Measurements from ENCODE around the gene ARHGAP36. TPM values are rescaled to one million over a fixed set of nuclear protein-coding genes. Genes with fewer than 3 reads are reported as not detected.

Gene ARHGAP36
- polyA plus RNA-seq, 2 of the 4 experiments (the other 2 are of a cell fraction) = not detected

DNA sequence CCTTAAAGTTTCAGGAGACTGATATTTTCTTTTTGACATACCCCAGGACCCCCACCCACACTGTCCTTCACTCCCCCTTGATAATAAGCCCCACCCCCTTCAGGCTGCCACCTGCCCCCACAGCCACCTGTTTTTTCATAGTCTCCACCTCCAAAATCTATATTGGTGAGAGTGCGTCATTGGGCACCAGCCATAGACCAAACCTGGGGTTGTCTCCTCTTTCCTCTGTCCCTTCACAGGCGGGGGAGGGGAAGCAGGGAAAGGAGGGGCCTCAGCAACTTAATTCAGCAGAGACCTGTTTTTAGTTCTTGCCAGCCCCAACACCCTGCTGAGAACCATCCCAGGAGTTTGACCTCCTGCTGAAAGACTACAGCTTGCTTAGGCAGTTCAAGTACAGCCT is 1.1 kb downstream of the ARHGAP36 start:
- H3K4me3 ChIP-seq = no peak overlapping the region
- ChIA-PET CTCF (no interaction called here), POLR2A (no interaction called here)
- H3K27ac ChIP-seq = no peak overlapping the region
- DNase-seq (ENCODE audit: low read depth in 1 of 2, low spot score in 1 of 2) = no peak
- no peak for ATAC-seq
- 57% methylated on average over 2 of the region's 2 CpGs for WGBS (ENCODE audit: missing lambda C conversion rate)
- FAIRE-seq = no peak
- TF ChIP-seq, protein P1, sequence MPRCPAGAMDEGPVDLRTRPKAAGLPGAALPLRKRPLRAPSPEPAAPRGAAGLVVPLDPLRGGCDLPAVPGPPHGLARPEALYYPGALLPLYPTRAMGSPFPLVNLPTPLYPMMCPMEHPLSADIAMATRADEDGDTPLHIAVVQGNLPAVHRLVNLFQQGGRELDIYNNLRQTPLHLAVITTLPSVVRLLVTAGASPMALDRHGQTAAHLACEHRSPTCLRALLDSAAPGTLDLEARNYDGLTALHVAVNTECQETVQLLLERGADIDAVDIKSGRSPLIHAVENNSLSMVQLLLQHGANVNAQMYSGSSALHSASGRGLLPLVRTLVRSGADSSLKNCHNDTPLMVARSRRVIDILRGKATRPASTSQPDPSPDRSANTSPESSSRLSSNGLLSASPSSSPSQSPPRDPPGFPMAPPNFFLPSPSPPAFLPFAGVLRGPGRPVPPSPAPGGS (IDR thresholded peaks at IDR 0.05) = no peak
- TF ChIP-seq EHF (CRISPR knock-in tag; IDR thresholded peaks at IDR 0.05) (no peak), NFE2L2 (conservative IDR thresholded peaks at IDR 0.05; ENCODE audit: low read length) (no peak), FOXS1 (CRISPR knock-in tag; IDR thresholded peaks at IDR 0.05) (no peak), JUN (IDR thresholded peaks at IDR 0.05) (no peak), FOSL2 (IDR thresholded peaks at IDR 0.05) (no peak), FOSL2 (CRISPR knock-in tag; IDR thresholded peaks at IDR 0.05) (no peak), KDM5A (IDR thresholded peaks at IDR 0.05) (no peak), ZNF302 (CRISPR knock-in tag; IDR thresholded peaks at IDR 0.05) (no peak), ZSCAN20 (CRISPR knock-in tag; IDR thresholded peaks at IDR 0.05) (no peak)
- TF ChIP-seq, protein P2, sequence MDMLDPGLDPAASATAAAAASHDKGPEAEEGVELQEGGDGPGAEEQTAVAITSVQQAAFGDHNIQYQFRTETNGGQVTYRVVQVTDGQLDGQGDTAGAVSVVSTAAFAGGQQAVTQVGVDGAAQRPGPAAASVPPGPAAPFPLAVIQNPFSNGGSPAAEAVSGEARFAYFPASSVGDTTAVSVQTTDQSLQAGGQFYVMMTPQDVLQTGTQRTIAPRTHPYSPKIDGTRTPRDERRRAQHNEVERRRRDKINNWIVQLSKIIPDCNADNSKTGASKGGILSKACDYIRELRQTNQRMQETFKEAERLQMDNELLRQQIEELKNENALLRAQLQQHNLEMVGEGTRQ (IDR thresholded peaks at IDR 0.05) = no peak
- H3K9me3 ChIP-seq = no peaks in the 10 kb centered on the region
- no peak overlapping the region for H3K4me2 ChIP-seq
- no peaks in the 10 kb centered on the region for H3K4me1 ChIP-seq

DNA sequence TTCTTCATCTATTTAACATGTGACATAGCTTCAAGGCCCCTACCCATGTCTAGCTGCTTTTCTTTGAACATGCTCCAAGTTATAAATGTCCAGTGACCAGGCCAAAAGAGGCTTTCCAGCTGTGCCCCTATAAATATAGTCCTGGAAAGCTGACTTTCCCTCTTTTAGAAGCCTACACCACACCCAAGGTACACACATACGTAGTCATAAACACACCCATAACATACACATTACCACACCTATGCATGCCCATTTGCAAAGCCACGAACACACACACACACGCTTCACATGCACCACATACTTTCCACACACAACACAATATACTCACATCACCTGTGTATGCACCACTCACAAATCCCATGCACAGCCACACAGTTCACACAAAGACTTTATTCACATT is 2.0 kb downstream of the ARHGAP36 start:
- H3K4me2 ChIP-seq = no peak overlapping the region
- no peaks in the 10 kb centered on the region for H3K4me1 ChIP-seq
- H3K9me3 ChIP-seq = no peaks in the 10 kb centered on the region
- 43% methylated on average over 3 of the region's 3 CpGs for WGBS (ENCODE audit: missing lambda C conversion rate)
- FAIRE-seq (no peak), ATAC-seq (no peak), DNase-seq (ENCODE audit: low read depth in 1 of 2, low spot score in 1 of 2) (no peak)
- ChIA-PET CTCF (interaction anchor here (1.9 kb wide), 1 partner anchor 9 kb away, joined by 12 read pairs; no protein-coding TSS in a partner anchor), POLR2A (no interaction called here)
- TF ChIP-seq NFE2L2 (conservative IDR thresholded peaks at IDR 0.05; ENCODE audit: low read length) (no peak), EP300 (IDR thresholded peaks at IDR 0.05) (no peak), ZFP36 (IDR thresholded peaks at IDR 0.05; ENCODE audit: borderline replicate concordance, partially characterized antibody) (no peak), MAZ (IDR thresholded peaks at IDR 0.05; ENCODE audit: borderline replicate concordance, low read depth, low read length) (no peak), HEYL (CRISPR knock-in tag; IDR thresholded peaks at IDR 0.05) (no peak), HOXB13 (CRISPR knock-in tag; IDR thresholded peaks at IDR 0.05; ENCODE audit: low read depth) (no peak)
- TF ChIP-seq, protein P3, sequence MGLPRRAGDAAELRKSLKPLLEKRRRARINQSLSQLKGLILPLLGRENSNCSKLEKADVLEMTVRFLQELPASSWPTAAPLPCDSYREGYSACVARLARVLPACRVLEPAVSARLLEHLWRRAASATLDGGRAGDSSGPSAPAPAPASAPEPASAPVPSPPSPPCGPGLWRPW (IDR thresholded peaks at IDR 0.05) = no peak
- H3K4me3 ChIP-seq = no peak overlapping the region
- no peak overlapping the region for H3K27ac ChIP-seq

DNA sequence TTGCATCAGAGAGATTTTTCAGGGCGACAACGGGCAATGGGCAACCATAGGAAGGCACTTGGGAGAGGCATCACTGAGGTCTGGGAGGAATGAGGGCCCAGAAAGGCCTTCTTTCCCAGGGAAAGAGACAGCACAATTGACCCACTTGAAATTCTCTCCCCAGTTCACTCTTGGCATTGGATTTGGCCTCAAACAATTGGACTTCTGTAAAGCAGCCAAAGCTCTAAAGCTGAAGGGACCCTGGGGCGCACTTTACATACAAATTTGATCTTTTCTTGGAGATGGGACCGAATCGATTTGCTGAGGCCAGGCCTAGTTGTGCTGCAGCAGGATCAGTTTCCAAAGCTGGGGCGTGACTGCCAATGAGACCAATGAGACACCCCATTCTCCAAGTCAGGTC is 3.2 kb downstream of the ARHGAP36 start:
- POLR2A ChIA-PET = no interaction called here
- CTCF ChIA-PET = interaction anchor here (1.9 kb wide), 1 partner anchor 8 kb away, joined by 12 read pairs; no protein-coding TSS in a partner anchor
- H3K4me3 ChIP-seq = no peak overlapping the region
- H3K4me2 ChIP-seq = no peak overlapping the region
- DNase-seq (ENCODE audit: low read depth in 1 of 2, low spot score in 1 of 2) = no peak
- no peak overlapping the region for H3K27ac ChIP-seq
- TF ChIP-seq CHD4 (IDR thresholded peaks at IDR 0.05; ENCODE audit: borderline replicate concordance) (no peak), ESRRA (IDR thresholded peaks at IDR 0.05; ENCODE audit: borderline replicate concordance, low read length) (no peak), FOSL2 (IDR thresholded peaks at IDR 0.05) (no peak), FOSL2 (CRISPR knock-in tag; IDR thresholded peaks at IDR 0.05) (no peak), POLR2A (IDR thresholded peaks at IDR 0.05; ENCODE audit: low read length) (no peak)
- H3K9me3 ChIP-seq = no peaks in the 10 kb centered on the region
- no peaks in the 10 kb centered on the region for H3K4me1 ChIP-seq
- WGBS (ENCODE audit: missing lambda C conversion rate) = 34% methylated on average over 4 of the region's 6 CpGs
- ATAC-seq = no peak
- no peak for FAIRE-seq

DNA sequence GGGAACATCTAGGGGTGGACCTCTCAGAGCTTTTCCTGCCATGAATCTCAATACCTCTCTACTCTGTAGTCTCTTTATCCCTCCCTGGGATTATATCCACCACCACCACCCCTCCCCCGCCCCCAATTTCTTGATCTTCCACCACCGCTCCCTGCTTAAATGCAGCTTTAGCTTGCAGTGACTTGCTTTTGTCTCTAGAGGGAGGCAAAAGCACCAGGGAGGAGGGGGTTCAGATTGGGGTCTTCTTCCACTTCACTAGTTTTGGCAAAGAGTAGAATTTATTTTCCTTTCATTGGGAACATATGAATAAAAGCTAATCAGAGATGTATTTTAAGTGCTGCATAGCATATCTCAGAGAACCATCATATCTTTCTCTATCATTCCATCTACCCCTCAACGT is 5.5 kb downstream of the ARHGAP36 start:
- no peaks in the 10 kb centered on the region for H3K9me3 ChIP-seq
- POLR2A ChIA-PET = no interaction called here
- H3K4me3 ChIP-seq = no peak overlapping the region
- no peak overlapping the region for H3K4me2 ChIP-seq
- no peak for TF ChIP-seq SMC3 (IDR thresholded peaks at IDR 0.05)
- TF ChIP-seq, protein P4, sequence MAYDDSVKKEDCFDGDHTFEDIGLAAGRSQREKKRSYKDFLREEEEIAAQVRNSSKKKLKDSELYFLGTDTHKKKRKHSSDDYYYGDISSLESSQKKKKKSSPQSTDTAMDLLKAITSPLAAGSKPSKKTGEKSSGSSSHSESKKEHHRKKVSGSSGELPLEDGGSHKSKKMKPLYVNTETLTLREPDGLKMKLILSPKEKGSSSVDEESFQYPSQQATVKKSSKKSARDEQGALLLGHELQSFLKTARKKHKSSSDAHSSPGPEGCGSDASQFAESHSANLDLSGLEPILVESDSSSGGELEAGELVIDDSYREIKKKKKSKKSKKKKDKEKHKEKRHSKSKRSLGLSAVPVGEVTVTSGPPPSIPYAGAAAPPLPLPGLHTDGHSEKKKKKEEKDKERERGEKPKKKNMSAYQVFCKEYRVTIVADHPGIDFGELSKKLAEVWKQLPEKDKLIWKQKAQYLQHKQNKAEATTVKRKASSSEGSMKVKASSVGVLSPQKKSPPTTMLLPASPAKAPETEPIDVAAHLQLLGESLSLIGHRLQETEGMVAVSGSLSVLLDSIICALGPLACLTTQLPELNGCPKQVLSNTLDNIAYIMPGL (CRISPR knock-in tag; IDR thresholded peaks at IDR 0.05; ENCODE audit: borderline replicate concordance) = no peak
- TF ChIP-seq NFE2L2 (conservative IDR thresholded peaks at IDR 0.05; ENCODE audit: low read length) = no peak
- TF ChIP-seq, protein P5, sequence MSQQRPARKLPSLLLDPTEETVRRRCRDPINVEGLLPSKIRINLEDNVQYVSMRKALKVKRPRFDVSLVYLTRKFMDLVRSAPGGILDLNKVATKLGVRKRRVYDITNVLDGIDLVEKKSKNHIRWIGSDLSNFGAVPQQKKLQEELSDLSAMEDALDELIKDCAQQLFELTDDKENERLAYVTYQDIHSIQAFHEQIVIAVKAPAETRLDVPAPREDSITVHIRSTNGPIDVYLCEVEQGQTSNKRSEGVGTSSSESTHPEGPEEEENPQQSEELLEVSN (IDR thresholded peaks at IDR 0.05; ENCODE audit: borderline replicate concordance, low read depth) = no peak
- TF ChIP-seq, protein P6, sequence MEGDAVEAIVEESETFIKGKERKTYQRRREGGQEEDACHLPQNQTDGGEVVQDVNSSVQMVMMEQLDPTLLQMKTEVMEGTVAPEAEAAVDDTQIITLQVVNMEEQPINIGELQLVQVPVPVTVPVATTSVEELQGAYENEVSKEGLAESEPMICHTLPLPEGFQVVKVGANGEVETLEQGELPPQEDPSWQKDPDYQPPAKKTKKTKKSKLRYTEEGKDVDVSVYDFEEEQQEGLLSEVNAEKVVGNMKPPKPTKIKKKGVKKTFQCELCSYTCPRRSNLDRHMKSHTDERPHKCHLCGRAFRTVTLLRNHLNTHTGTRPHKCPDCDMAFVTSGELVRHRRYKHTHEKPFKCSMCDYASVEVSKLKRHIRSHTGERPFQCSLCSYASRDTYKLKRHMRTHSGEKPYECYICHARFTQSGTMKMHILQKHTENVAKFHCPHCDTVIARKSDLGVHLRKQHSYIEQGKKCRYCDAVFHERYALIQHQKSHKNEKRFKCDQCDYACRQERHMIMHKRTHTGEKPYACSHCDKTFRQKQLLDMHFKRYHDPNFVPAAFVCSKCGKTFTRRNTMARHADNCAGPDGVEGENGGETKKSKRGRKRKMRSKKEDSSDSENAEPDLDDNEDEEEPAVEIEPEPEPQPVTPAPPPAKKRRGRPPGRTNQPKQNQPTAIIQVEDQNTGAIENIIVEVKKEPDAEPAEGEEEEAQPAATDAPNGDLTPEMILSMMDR (IDR thresholded peaks at IDR 0.05) = no peak
- TF ChIP-seq NR3C1 (IDR thresholded peaks at IDR 0.05) = no peak
- ATAC-seq = no peak
- H3K27ac ChIP-seq = no peak overlapping the region
- no peak for FAIRE-seq
- WGBS (ENCODE audit: missing lambda C conversion rate) = 4% methylated on average over 2 of the region's 3 CpGs
- H3K4me1 ChIP-seq = no peaks in the 10 kb centered on the region
- CTCF ChIA-PET = interaction anchor here (0.7 to 1.5 kb wide), 3 partner anchors 11 to 613 kb away, joined by 3 read pairs; no protein-coding TSS in a partner anchor
- DNase-seq (ENCODE audit: low read depth in 1 of 2, low spot score in 1 of 2) = no peak

All from A549 (cell line).